ENCODE results near the gene APOBR.
"Not testable (repeated sequence)": the region's sequence is repeated elsewhere in the genome, so short reads cannot be mapped to it uniquely, and the experiment has no call there.

Gene APOBR, protein sequence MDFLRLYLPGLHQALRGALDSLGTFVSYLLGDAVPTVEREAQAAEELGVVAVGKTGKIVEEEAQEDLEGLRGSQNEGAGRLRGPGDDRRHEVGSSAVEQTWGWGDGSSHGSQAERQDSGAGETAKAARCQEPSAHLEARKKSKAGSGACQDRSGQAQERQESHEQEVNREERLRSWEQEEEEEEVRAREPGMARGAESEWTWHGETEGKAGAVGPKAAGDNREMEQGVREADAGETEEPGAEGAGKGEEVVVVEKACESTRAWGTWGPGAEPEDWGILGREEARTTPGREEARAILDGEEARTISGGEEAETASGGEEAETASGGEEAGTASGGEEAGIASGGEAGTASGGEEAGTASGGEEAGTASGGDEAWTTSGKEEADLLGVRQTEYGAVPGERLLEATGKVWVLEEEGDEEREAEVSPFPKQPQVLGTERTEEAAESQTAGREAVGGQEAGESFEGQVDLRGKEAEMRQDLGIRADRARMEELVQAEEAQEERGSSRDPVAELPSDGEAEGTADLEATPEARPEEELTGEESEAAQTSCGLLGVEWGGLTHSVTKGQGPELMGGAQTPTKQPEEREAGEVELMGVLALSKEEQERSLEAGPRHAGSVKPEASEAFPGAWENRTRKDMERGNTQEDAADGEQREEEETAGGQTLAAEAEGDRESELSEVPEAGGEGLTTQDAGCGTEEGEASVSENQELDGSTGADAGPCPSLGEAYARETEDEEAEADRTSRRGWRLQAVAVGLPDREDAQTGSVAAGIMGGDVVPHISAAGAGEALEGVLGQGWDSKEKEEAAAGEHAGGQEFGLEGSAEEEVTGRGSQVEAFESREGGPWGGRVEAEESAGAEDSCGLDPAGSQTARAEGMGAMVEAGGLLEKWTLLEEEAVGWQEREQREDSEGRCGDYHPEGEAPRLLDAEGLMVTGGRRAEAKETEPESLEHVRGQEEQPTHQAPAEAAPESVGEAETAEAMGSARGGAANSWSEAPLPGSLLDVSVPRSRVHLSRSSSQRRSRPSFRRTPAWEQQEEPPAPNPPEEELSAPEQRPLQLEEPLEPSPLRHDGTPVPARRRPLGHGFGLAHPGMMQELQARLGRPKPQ

GRCh38 chr16:28494121-28494851 lies at the start of gene APOBR:
Gene APOBR, plus strand, starts transcription at chr16:28494643. Its CDS starts 39 bp downstream, at chr16:28494682.
- Histone ChIP-seq H3K4me1 (peaks cover 54 to 85% (median 75%) of the 10 kb centered on the region in 10 experiments), H3K9ac (peak within 1 kb of the TSS; percentile 91 to 97 (median 95)), H3K36me3 (peaks cover 8 to 38% (median 13%) of the 10 kb centered on the region in 11 experiments; a peak in 21 of 22 replicates), H3K27me3 (no peaks in the 10 kb centered on the region), H3K27ac (peak within 1 kb of the TSS; percentile 84 to 99 (median 98)), H3K4me3 (peak within 1 kb of the TSS; percentile 86 to 97 (median 88)), H3K9me3 (replicated peaks in 1 of 11) (no peaks in the 10 kb centered on the region), H3K4me2 (peak within 1 kb of the TSS; percentile 90 to 99 (median 96)), H4K20me1 (peaks cover 0 to 35% (median 0%) of the 10 kb centered on the region in 11 experiments; a peak in 3 of 22 replicates)
- peak in 9 of 11 experiments; percentile 48 to 92 (median 79); a peak in 16 of 22 replicates for TF ChIP-seq Cebpa-rat (IDR thresholded peaks at IDR 0.05)

- not testable (repeated sequence) for H3K27me3 ChIP-seq; H3K4me1 ChIP-seq; H4K20me1 ChIP-seq; H3K9me3 ChIP-seq (replicated peaks in 1 of 11); H3K4me2 ChIP-seq; H3K4me3 ChIP-seq; H3K9ac ChIP-seq; H3K36me3 ChIP-seq; H3K27ac ChIP-seq
These were observed 48.1 kb upstream of the APOBR start for GRCh38 chr16:28446388-28446787.

- not testable (repeated sequence) for H3K4me3 ChIP-seq; H3K4me2 ChIP-seq; H3K9me3 ChIP-seq (replicated peaks in 1 of 11); H3K27me3 ChIP-seq; H4K20me1 ChIP-seq; H3K36me3 ChIP-seq; H3K9ac ChIP-seq; H3K4me1 ChIP-seq; H3K27ac ChIP-seq
These were observed 47.4 kb upstream of the APOBR start for GRCh38 chr16:28447081-28447480.

DNA sequence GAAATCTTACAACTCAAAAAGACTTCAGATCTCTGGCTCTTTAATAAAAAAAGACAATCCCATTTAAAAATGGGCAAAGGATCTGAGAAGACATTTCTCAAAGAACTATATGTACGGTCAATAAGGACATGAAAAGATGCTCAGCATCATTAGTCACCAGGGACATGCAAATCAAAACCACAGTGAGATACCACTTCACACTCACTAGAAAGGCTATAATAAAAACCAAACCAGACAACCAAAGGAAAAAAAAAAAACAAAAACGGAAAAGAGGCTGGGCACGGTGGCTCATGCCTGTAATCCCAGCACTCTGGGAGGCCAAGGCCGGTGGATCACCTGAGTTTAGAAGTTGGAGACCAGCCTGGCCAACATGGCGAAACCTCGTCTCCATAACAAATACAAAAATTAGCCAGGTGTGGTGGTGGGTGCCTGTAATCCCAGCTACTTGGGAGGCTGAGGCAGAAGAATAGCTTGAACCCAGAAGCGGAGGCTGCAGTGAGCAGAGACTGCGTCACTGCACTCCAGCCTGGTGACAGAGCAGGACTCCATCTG lies 20.7 kb upstream of the APOBR start:
- H3K4me2 ChIP-seq: peak overlapping the region in 5 of 11 experiments; percentile 18 to 57 (median 38); a peak in 9 of 22 replicates
- peaks cover 40 to 70% (median 49%) of the 10 kb centered on the region in 11 experiments for H3K36me3 ChIP-seq
- no peak overlapping the region for H3K27ac ChIP-seq
- no peaks in the 10 kb centered on the region for H3K27me3 ChIP-seq
- no peaks in the 10 kb centered on the region for H3K9me3 ChIP-seq (replicated peaks in 1 of 11)
- peaks cover 0 to 26% (median 0%) of the 10 kb centered on the region in 11 experiments; a peak in 9 of 22 replicates for H4K20me1 ChIP-seq
- H3K4me1 ChIP-seq: peaks cover 0 to 13% (median 8%) of the 10 kb centered on the region in 10 experiments; a peak in 15 of 20 replicates
- no peak for TF ChIP-seq Cebpa-rat (IDR thresholded peaks at IDR 0.05)
- no peak overlapping the region for H3K9ac ChIP-seq
- no peak overlapping the region for H3K4me3 ChIP-seq

DNA sequence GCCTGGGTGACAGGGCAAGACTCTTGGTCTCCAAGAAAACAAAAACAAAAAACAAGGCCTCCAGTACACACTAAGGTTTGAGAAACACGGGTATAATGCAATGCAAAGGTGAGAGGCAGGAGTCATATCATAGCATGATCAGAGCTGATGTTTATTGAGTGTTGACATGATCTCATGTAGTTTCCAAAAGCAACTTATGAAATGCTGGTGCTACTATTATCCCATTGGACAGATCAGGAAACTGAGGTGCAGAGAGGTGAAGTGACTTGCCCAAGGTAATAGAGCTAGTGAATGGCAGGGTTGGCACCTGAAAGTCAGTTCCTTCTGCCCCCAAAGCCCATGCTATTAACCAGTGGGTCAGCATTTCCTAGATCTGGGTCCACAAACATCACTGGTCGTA lies 19.2 kb upstream of the APOBR start:
- no peak overlapping the region for H3K27ac ChIP-seq
- peaks cover 52 to 84% (median 63%) of the 10 kb centered on the region in 11 experiments for H3K36me3 ChIP-seq
- H3K9me3 ChIP-seq (replicated peaks in 1 of 11): no peaks in the 10 kb centered on the region
- no peak overlapping the region for H3K4me2 ChIP-seq
- H3K27me3 ChIP-seq: no peaks in the 10 kb centered on the region
- no peak for TF ChIP-seq Cebpa-rat (IDR thresholded peaks at IDR 0.05)
- no peak overlapping the region for H3K9ac ChIP-seq
- H3K4me1 ChIP-seq: peaks cover 0 to 13% (median 8%) of the 10 kb centered on the region in 10 experiments; a peak in 15 of 20 replicates
- peaks cover 0 to 33% (median 0%) of the 10 kb centered on the region in 11 experiments; a peak in 9 of 22 replicates for H4K20me1 ChIP-seq
- no peak overlapping the region for H3K4me3 ChIP-seq

DNA sequence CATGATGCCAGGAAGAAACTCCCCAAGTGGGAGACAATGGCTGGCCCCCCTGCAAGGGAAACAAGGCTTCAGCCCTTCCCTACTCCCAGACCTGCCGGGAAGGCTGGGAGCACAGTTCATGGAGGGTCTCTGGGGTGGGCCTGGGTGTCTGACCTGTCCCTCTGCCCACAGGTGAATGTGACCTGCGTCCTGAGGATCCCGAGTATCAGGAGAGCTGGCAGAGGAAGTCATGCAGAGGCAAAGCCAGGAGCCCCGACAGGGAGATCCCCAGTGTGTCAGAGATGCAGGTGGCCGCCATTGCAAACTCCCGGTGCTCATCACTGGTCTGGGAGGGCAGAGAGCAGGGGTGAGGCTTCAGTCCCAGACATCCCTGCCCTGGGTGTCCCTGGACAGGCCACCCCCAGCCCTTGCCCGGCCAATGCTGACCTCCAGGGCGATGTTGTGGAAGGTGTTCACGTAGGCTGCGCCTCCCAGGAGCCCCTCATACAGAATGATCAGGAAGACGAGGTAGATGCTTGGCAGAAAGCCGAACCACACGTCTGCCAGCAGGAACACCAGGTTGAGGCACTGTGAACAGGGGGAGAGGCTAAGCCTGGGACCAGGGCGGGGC lies 17.0 kb upstream of the APOBR start:
- no peak overlapping the region for H3K4me2 ChIP-seq

GRCh38 chr16:28478506-28479180 lies 15.8 kb upstream of the APOBR start:
- Histone ChIP-seq H3K9ac (no peak overlapping the region), H3K27ac (no peak overlapping the region), H3K4me1 (peaks cover 0 to 8% (median 6%) of the 10 kb centered on the region in 10 experiments; a peak in 15 of 20 replicates), H3K27me3 (no peaks in the 10 kb centered on the region), H3K4me2 (no peak overlapping the region), H3K36me3 (peaks cover 85 to 100% (median 96%) of the 10 kb centered on the region in 11 experiments), H3K4me3 (no peak overlapping the region), H3K9me3 (replicated peaks in 1 of 11) (no peaks in the 10 kb centered on the region), H4K20me1 (peaks cover 0 to 52% (median 0%) of the 10 kb centered on the region in 11 experiments; a peak in 11 of 22 replicates)
- no peak for TF ChIP-seq Cebpa-rat (IDR thresholded peaks at IDR 0.05)

More for the DNA sequence above, 17.0 kb upstream of the APOBR start:
- Histone ChIP-seq H3K27ac (no peak overlapping the region), H3K4me1 (peaks cover 0 to 13% (median 8%) of the 10 kb centered on the region in 10 experiments; a peak in 15 of 20 replicates), H3K4me3 (no peak overlapping the region), H4K20me1 (peaks cover 0 to 49% (median 0%) of the 10 kb centered on the region in 11 experiments; a peak in 11 of 22 replicates), H3K36me3 (peaks cover 74 to 99% (median 85%) of the 10 kb centered on the region in 11 experiments), H3K27me3 (no peaks in the 10 kb centered on the region), H3K9me3 (replicated peaks in 1 of 11) (no peaks in the 10 kb centered on the region), H3K9ac (no peak overlapping the region)
- no peak for TF ChIP-seq Cebpa-rat (IDR thresholded peaks at IDR 0.05)

Data from BLaER1 treated with 17β-estradiol and CSF1 and Interleukin-3, amounts not matched to agents 10 nM and 100 nM (cell line).